ENCODE data around the gene ATP10B. TPM values are rescaled to one million over a fixed set of nuclear protein-coding genes. Genes with fewer than 3 reads are reported as not detected.
A peak's percentile ranks its signal among the peaks of the same experiment; 100 is the strongest.

ATP10B gene
- polyA plus RNA-seq, 3 donors = not detected

DNA sequence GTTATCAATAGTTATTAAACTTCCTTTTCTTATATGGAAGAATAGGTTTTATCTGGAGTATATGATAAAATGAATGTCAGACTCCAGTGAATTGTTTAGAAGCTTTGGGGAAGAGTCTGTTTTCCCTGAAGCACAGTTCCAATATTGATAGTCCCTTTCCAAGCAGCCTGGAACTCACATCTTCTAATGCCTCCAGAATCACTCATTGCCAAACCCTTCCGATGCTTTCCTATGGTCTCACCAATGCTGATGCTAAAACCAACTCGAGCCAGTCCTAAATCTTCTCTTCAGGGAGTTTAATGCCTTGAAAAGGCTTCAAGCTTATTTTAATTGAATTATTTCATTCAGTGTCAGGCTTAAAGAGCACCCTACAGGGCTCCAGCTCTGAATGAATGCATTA, 309.2 kb downstream of the ATP10B start:
- H3K36me3 ChIP-seq (replicated peaks in 1 of 2; ENCODE audit: control insufficient read depth in 1 of 2, insufficient read depth in 2 of 2, low read length in 2 of 2) = no peaks in the 10 kb centered on the region
- H3K27ac ChIP-seq (ENCODE audit: low read depth in 1 of 2, low read length in 2 of 2) = no peak overlapping the region
- Mint-ChIP-seq H3K27ac (no peak overlapping the region), H3K36me3 (no peaks in the 10 kb centered on the region), H3K4me3 (no peak overlapping the region), H3K27me3 (ENCODE audit: low read depth in 3 of 3) (peaks cover 2% of the 10 kb centered on the region in 3 donors), H3K9me3 (peaks cover 0 to 8% (median 2%) of the 10 kb centered on the region in 7 donors), H3K4me1 (no peaks in the 10 kb centered on the region)
- no peaks in the 10 kb centered on the region for H4K20me1 ChIP-seq (ENCODE audit: insufficient read depth, low read length)
- no peaks in the 10 kb centered on the region for H3K79me2 ChIP-seq (ENCODE audit: insufficient read depth, low read length)
- H3K4me2 ChIP-seq (replicated peaks; ENCODE audit: extremely low read depth, low read length, poor library complexity, severe bottlenecking) = no peak overlapping the region
- no peaks in the 10 kb centered on the region for H3K9me3 ChIP-seq (replicated peaks in 1 of 2; ENCODE audit: control insufficient read depth in 1 of 2, insufficient read depth in 1 of 2, low read length in 2 of 2)
- intact Hi-C loops (cut with micrococcal nuclease) = no loop called here
- no peaks in the 10 kb centered on the region for H3K4me1 ChIP-seq (ENCODE audit: control insufficient read depth in 1 of 2, insufficient read depth in 2 of 2, low read length in 2 of 2)
- H3K4me3 ChIP-seq (replicated peaks in 1 of 3; ENCODE audit: low read depth in 2 of 3, low read length in 3 of 3) = no peak overlapping the region
- no peak overlapping the region for H3K9ac ChIP-seq (ENCODE audit: insufficient read depth, low read length, poor library complexity, severe bottlenecking)
- no peaks in the 10 kb centered on the region for H3K27me3 ChIP-seq (ENCODE audit: control insufficient read depth in 2 of 2, insufficient read depth in 2 of 2, low read length in 2 of 2)
- TF ChIP-seq, protein P1, sequence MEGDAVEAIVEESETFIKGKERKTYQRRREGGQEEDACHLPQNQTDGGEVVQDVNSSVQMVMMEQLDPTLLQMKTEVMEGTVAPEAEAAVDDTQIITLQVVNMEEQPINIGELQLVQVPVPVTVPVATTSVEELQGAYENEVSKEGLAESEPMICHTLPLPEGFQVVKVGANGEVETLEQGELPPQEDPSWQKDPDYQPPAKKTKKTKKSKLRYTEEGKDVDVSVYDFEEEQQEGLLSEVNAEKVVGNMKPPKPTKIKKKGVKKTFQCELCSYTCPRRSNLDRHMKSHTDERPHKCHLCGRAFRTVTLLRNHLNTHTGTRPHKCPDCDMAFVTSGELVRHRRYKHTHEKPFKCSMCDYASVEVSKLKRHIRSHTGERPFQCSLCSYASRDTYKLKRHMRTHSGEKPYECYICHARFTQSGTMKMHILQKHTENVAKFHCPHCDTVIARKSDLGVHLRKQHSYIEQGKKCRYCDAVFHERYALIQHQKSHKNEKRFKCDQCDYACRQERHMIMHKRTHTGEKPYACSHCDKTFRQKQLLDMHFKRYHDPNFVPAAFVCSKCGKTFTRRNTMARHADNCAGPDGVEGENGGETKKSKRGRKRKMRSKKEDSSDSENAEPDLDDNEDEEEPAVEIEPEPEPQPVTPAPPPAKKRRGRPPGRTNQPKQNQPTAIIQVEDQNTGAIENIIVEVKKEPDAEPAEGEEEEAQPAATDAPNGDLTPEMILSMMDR (IDR thresholded peaks at IDR 0.05) = no peak
- H2AFZ ChIP-seq (ENCODE audit: insufficient read depth, low read depth, low read length, poor library complexity, severe bottlenecking) = no peak overlapping the region
- WGBS (ENCODE audit: insufficient coverage) = 90% methylated on average over 1 of the region's 2 CpGs
- DNase-seq = no peak

DNA sequence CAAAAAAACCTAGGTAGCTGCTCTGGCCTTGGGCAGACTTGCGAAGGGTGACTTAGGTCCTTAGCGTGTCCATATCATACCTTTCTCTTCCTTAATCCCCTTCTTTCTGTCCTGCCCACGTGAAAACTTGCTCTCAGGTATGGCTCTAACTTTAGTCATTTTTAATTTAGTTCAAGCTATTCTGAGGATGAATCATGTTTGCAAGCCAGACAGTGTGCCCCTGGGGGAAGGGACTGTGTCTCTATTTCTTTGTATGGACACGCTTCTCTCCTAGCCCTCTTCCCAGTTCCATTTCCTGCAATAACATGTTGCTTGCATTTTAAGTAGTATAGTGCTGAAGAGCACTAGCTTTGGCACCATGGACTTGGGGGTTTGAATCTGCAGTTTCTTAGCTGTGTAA, 309.7 kb downstream of the ATP10B start:
- no peak overlapping the region for H3K4me2 ChIP-seq (replicated peaks; ENCODE audit: extremely low read depth, low read length, poor library complexity, severe bottlenecking)

More for the DNA sequence above, 309.7 kb downstream of the ATP10B start:
- no peak for DNase-seq
- WGBS (ENCODE audit: insufficient coverage) = 100% methylated on average over 1 of the region's 4 CpGs
- Histone ChIP-seq H2AFZ (ENCODE audit: insufficient read depth, low read depth, low read length, poor library complexity, severe bottlenecking) (no peak overlapping the region), H3K27me3 (ENCODE audit: control insufficient read depth in 2 of 2, insufficient read depth in 2 of 2, low read length in 2 of 2) (no peaks in the 10 kb centered on the region), H3K36me3 (replicated peaks in 1 of 2; ENCODE audit: control insufficient read depth in 1 of 2, insufficient read depth in 2 of 2, low read length in 2 of 2) (no peaks in the 10 kb centered on the region), H3K27ac (ENCODE audit: low read depth in 1 of 2, low read length in 2 of 2) (no peak overlapping the region), H3K79me2 (ENCODE audit: insufficient read depth, low read length) (no peaks in the 10 kb centered on the region), H4K20me1 (ENCODE audit: insufficient read depth, low read length) (no peaks in the 10 kb centered on the region), H3K9me3 (replicated peaks in 1 of 2; ENCODE audit: control insufficient read depth in 1 of 2, insufficient read depth in 1 of 2, low read length in 2 of 2) (no peaks in the 10 kb centered on the region), H3K4me3 (replicated peaks in 1 of 3; ENCODE audit: low read depth in 2 of 3, low read length in 3 of 3) (no peak overlapping the region), H3K9ac (ENCODE audit: insufficient read depth, low read length, poor library complexity, severe bottlenecking) (no peak overlapping the region), H3K4me1 (ENCODE audit: control insufficient read depth in 1 of 2, insufficient read depth in 2 of 2, low read length in 2 of 2) (no peaks in the 10 kb centered on the region)
- intact Hi-C loops (cut with micrococcal nuclease) = no loop called here
- H3K36me3 Mint-ChIP-seq = no peaks in the 10 kb centered on the region
- H3K4me1 Mint-ChIP-seq = no peaks in the 10 kb centered on the region
- H3K4me3 Mint-ChIP-seq = no peak overlapping the region
- H3K9me3 Mint-ChIP-seq = peaks cover 0 to 7% (median 2%) of the 10 kb centered on the region in 7 donors
- peaks cover 2% of the 10 kb centered on the region in 3 donors for H3K27me3 Mint-ChIP-seq (ENCODE audit: low read depth in 3 of 3)
- peak overlapping the region in 1 of 7 donors; percentile 13 for H3K27ac Mint-ChIP-seq
- TF ChIP-seq, protein P1 (IDR thresholded peaks at IDR 0.05) = no peak

All from CD14-positive monocyte (primary cell).